A673 (cell line): ENCODE results near the gene LRFN4.

ENCODE experiments used
- CTCF ChIP-seq: fragments of 300-800, 200-600 bp; sonication (generic); conservative IDR thresholded peaks from 2 replicates; pipeline ENCODE4 v1.5.1; 2017; ENCODE audit warnings: low read depth, mild to moderate bottlenecking, antibody characterized with exemption, low read length, moderate library complexity, mixed read lengths
- EZH2 ChIP-seq: fragments of 200-600 bp; sonication (generic); IDR thresholded peaks from 2 replicates; pipeline ENCODE4 v1.6.1; 2017; ENCODE audit warnings: borderline replicate concordance, low read depth, mild to moderate bottlenecking, mixed read lengths, antibody characterized with exemption, low read length; ENCODE audit not compliant: poor library complexity, severe bottlenecking

- no peak for TF ChIP-seq CTCF
- no peak for TF ChIP-seq EZH2
Observed at GRCh38 chr11:66823700-66824099, 33.2 kb upstream of the LRFN4 start.
